IMR-90 (cell line): ENCODE results near the gene FIS1.
"Not testable (repeated sequence)": the region's sequence is repeated elsewhere in the genome, so short reads cannot be mapped to it uniquely, and the experiment has no call there.

Source experiments
- ELK1 ChIP-seq: fragments of 150-350 bp; IDR thresholded peaks from 2 replicates; pipeline ENCODE4 v1.6.1; 2016; ENCODE audit warnings: low read depth, mild to moderate bottlenecking, low read length, moderate library complexity, borderline replicate concordance
- MAFK ChIP-seq: IDR thresholded peaks from 2 replicates; pipeline ENCODE4 v1.6.1; 2012; ENCODE audit warnings: low read depth, low read length, improper control_type of control experiment
- MAZ ChIP-seq: IDR thresholded peaks from 2 replicates; pipeline ENCODE4 v1.6.1; 2012; ENCODE audit warnings: low read depth, mild to moderate bottlenecking, low read length, improper control_type of control experiment, moderate library complexity, borderline replicate concordance
- MXI1 ChIP-seq: IDR thresholded peaks from 2 replicates; pipeline ENCODE4 v1.6.1; 2012; ENCODE audit warnings: low read depth, mild to moderate bottlenecking, low read length, moderate library complexity, borderline replicate concordance
- POLR2A ChIP-seq: IDR thresholded peaks from 2 replicates; pipeline ENCODE4 v1.6.1; 2012; ENCODE audit warnings: mild to moderate bottlenecking, low read depth, low read length
- RAD21 ChIP-seq: IDR thresholded peaks from 2 replicates; pipeline ENCODE4 v1.6.1; 2012; ENCODE audit warnings: low read length, improper control_type of control experiment
- USF2 ChIP-seq: fragments of 150-350 bp; IDR thresholded peaks from 2 replicates; pipeline ENCODE4 v1.6.1; 2017; ENCODE audit warnings: mild to moderate bottlenecking, antibody characterized with exemption, low read length, low read depth
- TF ChIP-seq, protein P1 (sequence below): conservative IDR thresholded peaks from 2 replicates; pipeline ENCODE4 v1.5.1; 2012; ENCODE audit warnings: mild to moderate bottlenecking, low read depth, low read length, improper control_type of control experiment

GRCh38 chr7:101280912-101281311 lies 36.0 kb upstream of the FIS1 start:
- TF ChIP-seq, protein P1, sequence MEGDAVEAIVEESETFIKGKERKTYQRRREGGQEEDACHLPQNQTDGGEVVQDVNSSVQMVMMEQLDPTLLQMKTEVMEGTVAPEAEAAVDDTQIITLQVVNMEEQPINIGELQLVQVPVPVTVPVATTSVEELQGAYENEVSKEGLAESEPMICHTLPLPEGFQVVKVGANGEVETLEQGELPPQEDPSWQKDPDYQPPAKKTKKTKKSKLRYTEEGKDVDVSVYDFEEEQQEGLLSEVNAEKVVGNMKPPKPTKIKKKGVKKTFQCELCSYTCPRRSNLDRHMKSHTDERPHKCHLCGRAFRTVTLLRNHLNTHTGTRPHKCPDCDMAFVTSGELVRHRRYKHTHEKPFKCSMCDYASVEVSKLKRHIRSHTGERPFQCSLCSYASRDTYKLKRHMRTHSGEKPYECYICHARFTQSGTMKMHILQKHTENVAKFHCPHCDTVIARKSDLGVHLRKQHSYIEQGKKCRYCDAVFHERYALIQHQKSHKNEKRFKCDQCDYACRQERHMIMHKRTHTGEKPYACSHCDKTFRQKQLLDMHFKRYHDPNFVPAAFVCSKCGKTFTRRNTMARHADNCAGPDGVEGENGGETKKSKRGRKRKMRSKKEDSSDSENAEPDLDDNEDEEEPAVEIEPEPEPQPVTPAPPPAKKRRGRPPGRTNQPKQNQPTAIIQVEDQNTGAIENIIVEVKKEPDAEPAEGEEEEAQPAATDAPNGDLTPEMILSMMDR, result not testable (repeated sequence)
- not testable (repeated sequence) for TF ChIP-seq POLR2A, MAFK, RAD21, MXI1, USF2, MAZ, ELK1
